AG09319 (cell line): ENCODE results near the gene ULBP2.
"Not testable (repeated sequence)": the region's sequence is repeated elsewhere in the genome, so short reads cannot be mapped to it uniquely, and the experiment has no call there.

Source experiments
- DNase-seq: peaks from one replicate; pipeline ENCODE4 v3.0.0-alpha.2; 2010; ENCODE audit warnings: low read depth; ENCODE audit errors: extremely low read depth
- TF ChIP-seq, protein P1 (sequence below): IDR thresholded peaks from 2 replicates; pipeline ENCODE4 v1.5.1; 2011; ENCODE audit warnings: low read depth, mild to moderate bottlenecking, inconsistent platforms, low read length, moderate library complexity

The ULBP2 gene

DNA sequence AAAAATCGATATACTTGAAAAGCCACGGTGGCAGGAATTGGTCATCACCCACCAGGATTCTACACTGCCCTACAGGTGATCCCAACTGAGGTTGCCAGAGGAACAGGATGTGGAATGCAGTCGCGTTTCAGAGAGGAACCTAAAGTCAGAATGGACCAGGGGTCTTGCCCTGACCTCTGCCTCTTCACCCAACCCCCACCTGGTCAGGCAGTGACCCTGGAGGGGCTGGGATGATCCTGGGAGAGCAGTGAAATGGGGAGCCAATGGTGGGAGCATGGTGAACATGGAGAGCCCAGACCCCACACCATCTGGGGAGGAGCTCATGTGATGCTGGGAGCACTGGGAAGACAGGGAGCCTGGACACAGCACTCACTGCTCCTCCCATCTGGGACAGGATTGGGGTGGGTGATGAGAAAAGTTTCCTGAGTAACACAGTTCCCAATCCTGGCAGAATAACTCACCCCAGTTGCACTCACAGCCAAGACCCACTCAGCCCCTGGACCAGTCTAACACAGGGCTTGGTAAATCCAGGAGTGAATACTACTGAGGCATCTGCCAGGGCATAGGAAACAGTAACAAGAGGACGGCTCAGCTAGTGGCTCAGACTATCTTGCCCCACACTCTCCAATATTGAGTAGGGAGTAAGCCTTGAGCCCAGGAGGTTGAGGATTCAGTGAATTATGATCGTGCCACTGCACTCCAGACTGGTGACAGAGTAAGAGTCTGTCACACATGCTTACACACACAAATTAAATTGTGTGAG lies 1.7 kb upstream of the ULBP2 start:
- TF ChIP-seq, protein P1, sequence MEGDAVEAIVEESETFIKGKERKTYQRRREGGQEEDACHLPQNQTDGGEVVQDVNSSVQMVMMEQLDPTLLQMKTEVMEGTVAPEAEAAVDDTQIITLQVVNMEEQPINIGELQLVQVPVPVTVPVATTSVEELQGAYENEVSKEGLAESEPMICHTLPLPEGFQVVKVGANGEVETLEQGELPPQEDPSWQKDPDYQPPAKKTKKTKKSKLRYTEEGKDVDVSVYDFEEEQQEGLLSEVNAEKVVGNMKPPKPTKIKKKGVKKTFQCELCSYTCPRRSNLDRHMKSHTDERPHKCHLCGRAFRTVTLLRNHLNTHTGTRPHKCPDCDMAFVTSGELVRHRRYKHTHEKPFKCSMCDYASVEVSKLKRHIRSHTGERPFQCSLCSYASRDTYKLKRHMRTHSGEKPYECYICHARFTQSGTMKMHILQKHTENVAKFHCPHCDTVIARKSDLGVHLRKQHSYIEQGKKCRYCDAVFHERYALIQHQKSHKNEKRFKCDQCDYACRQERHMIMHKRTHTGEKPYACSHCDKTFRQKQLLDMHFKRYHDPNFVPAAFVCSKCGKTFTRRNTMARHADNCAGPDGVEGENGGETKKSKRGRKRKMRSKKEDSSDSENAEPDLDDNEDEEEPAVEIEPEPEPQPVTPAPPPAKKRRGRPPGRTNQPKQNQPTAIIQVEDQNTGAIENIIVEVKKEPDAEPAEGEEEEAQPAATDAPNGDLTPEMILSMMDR: no peak
- DNase-seq: no peak

DNA sequence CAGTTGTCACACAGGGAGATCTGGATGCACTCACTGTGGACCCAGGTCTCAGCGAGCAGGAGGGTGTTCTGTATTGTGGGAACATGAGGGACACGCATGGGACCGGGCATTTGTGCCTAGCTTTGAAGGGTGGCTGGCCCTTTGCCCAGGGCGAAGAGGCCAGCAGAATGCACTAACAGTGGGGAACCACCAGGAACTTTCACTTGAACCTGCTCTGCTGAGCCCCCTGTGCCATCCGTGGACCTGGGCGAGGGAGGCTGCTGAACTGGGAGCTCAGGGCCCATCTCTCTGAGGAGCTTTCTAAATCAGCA lies 1.2 kb upstream of the ULBP2 start:
- TF ChIP-seq, protein P1: no peak

DNA sequence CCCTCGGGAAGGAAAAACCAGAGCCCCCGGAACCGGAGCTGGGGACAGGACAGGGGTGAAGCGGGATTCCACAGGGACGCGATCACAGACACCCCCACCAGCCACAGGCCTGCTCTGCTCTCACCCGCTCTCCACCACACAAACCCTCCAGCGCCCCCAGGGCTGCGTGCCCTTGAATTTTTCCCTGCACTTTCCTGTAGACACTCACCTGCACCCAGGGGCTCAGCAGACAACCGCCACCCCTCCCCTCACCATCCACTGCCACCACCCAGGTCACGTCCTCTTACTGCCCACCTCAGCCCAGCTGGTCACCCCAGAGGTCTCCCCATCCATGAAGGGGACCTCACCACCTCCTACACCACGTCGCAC lies 631 bp downstream of the ULBP2 start:
- TF ChIP-seq, protein P1: no peak
- no peak for DNase-seq

More for the DNA sequence above, 1.2 kb upstream of the ULBP2 start:
- no peak for DNase-seq

DNA sequence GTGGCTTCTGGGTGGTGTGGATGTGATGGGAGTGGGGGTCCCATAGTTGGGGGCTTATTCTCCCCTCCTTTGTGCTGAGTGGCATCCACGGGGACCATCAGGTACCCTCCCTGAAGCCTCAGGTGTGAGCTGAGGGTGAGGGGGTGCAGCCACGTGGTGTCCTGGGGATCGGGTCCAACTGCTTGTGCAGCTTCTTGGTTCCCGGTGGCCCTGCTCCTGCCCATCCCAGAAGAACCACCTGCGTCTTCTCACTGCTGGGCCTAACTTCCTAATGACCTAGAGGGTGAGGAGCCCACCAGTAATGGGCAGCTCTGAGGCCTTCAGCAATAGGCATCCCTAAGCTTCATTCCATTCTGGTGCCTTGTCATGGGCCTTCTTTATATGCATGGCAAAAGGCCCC lies 1.5 kb downstream of the ULBP2 start:
- not testable (repeated sequence) for DNase-seq

DNA sequence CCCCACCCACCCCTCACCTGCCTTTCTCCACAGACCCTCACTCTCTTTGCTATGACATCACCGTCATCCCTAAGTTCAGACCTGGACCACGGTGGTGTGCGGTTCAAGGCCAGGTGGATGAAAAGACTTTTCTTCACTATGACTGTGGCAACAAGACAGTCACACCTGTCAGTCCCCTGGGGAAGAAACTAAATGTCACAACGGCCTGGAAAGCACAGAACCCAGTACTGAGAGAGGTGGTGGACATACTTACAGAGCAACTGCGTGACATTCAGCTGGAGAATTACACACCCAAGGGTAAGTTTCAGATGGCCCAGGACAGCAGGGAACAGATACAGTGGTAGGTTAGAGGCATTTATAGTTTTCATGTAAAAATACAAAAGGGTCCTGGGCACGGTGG lies 3.5 kb downstream of the ULBP2 start:
- DNase-seq: not testable (repeated sequence)

DNA sequence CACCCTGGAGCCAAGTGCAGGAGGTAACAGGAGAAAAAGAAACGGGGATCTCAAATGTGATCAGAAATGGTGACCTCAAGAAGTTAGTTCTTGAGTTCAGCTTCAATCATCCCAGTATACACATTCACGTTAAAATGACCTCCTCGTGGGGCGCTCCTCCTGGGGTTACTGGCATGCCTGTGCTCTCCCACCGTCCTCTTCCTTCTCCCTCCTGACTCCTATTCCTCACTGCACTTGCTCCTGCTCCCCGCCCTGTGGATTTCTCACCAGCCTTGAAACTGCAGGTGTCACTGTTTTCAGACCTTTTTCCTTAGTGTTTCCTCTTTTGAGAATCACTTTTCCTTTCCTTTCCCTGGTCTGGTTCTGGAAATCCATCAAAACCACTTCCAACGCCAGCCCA lies 4.8 kb downstream of the ULBP2 start:
- not testable (repeated sequence) for DNase-seq

DNA sequence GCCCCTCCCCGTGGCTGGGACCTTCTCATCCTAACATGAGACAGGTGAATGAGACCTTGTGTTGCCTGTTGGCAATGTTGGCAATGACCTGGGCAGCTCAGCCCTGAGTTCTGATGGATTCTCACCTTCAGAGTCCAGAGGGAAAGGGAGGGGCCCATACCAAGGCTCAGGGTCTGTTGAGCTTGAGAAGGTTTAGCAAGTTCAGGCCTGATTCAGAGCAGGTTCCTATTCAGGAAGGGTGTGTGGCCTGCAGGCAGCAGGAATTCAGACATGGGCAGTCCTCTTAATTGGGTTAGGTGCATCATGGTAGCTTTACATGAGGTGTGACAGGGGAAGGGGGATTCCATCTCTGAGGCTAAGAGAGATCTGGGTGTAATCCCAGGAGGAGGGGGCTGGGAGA lies 5.7 kb downstream of the ULBP2 start:
- DNase-seq: not testable (repeated sequence)

DNA sequence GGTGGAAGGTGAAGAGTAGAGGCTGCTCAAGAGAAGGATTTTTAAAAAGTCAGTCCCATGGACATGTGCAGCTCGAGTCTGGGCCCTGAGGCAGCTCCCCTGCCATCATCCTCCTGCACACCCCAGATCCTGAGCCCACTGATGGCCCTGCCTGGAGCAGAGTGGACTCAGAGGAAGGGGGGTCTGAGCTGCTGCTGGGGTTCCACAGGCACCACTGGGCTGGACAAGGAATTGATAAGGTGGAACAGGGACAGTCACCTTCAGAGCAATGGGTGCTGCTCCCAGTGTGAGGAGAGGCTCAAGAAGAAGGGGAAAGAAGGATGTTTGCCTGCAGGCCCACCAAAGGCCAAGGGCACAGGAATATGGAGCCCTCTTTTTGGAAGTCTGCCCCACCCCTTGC lies 6.2 kb downstream of the ULBP2 start:
- TF ChIP-seq, protein P1: no peak
- no peak for DNase-seq

DNA sequence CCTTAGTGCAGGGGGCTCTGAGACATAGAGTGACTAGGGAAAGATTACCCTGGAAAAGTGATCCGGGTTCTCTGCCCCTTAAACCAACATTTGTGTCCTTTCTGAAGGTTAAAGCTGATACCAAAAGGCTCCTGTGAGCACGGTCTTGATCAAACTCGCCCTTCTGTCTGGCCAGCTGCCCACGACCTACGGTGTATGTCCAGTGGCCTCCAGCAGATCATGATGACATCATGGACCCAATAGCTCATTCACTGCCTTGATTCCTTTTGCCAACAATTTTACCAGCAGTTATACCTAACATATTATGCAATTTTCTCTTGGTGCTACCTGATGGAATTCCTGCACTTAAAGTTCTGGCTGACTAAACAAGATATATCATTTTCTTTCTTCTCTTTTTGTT lies 6.8 kb downstream of the ULBP2 start:
- TF ChIP-seq, protein P1: no peak
- no peak for DNase-seq

DNA sequence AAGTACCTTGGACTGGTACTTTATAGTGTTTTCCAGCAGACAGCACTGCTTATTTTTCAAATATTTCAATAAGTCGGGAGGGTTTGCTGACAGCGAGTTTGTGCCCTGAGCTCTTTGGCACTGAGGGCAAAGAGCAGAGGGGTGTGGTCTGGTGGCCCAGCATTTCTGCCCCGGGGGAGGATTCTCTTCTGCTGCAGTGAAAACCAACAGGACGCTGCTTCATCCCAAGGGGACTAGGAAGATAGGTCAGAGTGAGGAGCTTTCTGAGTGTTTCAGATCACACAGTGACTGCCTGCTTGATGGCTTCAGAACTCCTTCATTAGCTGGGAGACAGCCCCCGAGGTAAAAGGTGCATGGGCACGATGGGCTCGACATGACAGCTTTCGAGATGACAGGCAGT lies 8.6 kb downstream of the ULBP2 start:
- no peak for DNase-seq
- TF ChIP-seq, protein P1: no peak
